HCT116 (cell line): ENCODE measurements around the gene UBA52.

Source experiments
- EGR1 ChIP-seq: IDR thresholded peaks from 2 replicates; pipeline ENCODE4 v1.6.1; 2012; ENCODE audit warnings: low read depth
- EZH2 ChIP-seq: fragments of 200-600 bp; sonication (generic); IDR thresholded peaks from 2 replicates; pipeline ENCODE4 v1.6.1; 2017; ENCODE audit warnings: antibody characterized with exemption, mixed run types
- EZH2phosphoT487 ChIP-seq: fragments of 200-600 bp; IDR thresholded peaks from 2 replicates; pipeline ENCODE4 v1.6.1; 2018; ENCODE audit warnings: antibody characterized with exemption, borderline replicate concordance
- POLR2A ChIP-seq: IDR thresholded peaks from 2 replicates; pipeline ENCODE4 v1.7.0; 2011; ENCODE audit warnings: borderline replicate concordance; ENCODE audit not compliant: insufficient read depth, insufficient read length; ENCODE audit errors: extremely low read depth
- POLR2AphosphoS5 ChIP-seq: IDR thresholded peaks from 2 replicates; pipeline ENCODE4 v1.6.1; 2011; ENCODE audit warnings: mild to moderate bottlenecking, low read depth, low read length, moderate library complexity
- RAD21 ChIP-seq: IDR thresholded peaks from 2 replicates; pipeline ENCODE4 v1.6.1; 2012; ENCODE audit warnings: low read depth, mild to moderate bottlenecking
- SIN3A ChIP-seq: IDR thresholded peaks from 2 replicates; pipeline ENCODE4 v1.6.1; 2012; ENCODE audit warnings: low read depth
- YY1 ChIP-seq: IDR thresholded peaks from 2 replicates; pipeline ENCODE4 v1.6.1; 2011; ENCODE audit warnings: low read length, low read depth, moderate library complexity, mild to moderate bottlenecking; ENCODE audit not compliant: insufficient replicate concordance; ENCODE audit errors: extremely low read depth
- TF ChIP-seq, protein P1 (sequence below), 3 experiments: fragments of 200-600 bp in 1 of 3; sonication (generic) in 1 of 3; IDR thresholded peaks in 2 of 3; conservative IDR thresholded peaks in 1 of 3; 2 replicates each; pipeline ENCODE4 v1.5.1; 2012 to 2017; ENCODE audit warnings: low read depth in 2 of 3, low read length in 2 of 3, antibody characterized with exemption in 1 of 3, borderline replicate concordance in 1 of 3, control low read depth in 1 of 3, mild to moderate bottlenecking in 1 of 3, mixed read lengths in 1 of 3, mixed run types in 1 of 3, moderate library complexity in 1 of 3; ENCODE audit not compliant: insufficient read depth in 1 of 3

- TF ChIP-seq POLR2A (no peak), EZH2phosphoT487 (no peak), YY1 (no peak), EZH2 (no peak), POLR2AphosphoS5 (no peak), SIN3A (no peak), EGR1 (no peak), RAD21 (no peak)
- TF ChIP-seq, protein P1, sequence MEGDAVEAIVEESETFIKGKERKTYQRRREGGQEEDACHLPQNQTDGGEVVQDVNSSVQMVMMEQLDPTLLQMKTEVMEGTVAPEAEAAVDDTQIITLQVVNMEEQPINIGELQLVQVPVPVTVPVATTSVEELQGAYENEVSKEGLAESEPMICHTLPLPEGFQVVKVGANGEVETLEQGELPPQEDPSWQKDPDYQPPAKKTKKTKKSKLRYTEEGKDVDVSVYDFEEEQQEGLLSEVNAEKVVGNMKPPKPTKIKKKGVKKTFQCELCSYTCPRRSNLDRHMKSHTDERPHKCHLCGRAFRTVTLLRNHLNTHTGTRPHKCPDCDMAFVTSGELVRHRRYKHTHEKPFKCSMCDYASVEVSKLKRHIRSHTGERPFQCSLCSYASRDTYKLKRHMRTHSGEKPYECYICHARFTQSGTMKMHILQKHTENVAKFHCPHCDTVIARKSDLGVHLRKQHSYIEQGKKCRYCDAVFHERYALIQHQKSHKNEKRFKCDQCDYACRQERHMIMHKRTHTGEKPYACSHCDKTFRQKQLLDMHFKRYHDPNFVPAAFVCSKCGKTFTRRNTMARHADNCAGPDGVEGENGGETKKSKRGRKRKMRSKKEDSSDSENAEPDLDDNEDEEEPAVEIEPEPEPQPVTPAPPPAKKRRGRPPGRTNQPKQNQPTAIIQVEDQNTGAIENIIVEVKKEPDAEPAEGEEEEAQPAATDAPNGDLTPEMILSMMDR (IDR thresholded peaks at IDR 0.05 in 2 of 3, conservative IDR thresholded peaks at IDR 0.05 in 1 of 3; ENCODE audit: borderline replicate concordance in 1 of 3, insufficient read depth in 1 of 3, low read depth in 2 of 3, low read length in 2 of 3) = no peak
Observed at GRCh38 chr19:18558202-18558555, 13.5 kb upstream of the UBA52 start.
